ENCODE data around the gene CELF1.

The CELF1 gene

GRCh38 chr11:47552566-47553405 lies at the start of gene CELF1:
Gene CELF1, minus strand, starts transcription at chr11:47553132. Its CDS starts 53,609 bp downstream, at chr11:47499523.
- peak; percentile 95 for DNase-seq (ENCODE audit: low read depth)
- TF ChIP-seq CTCF (IDR thresholded peaks at IDR 0.05; ENCODE audit: insufficient read depth, low read depth, low read length, missing control alignments), result peak; percentile 84

GRCh38 chr11:47599902-47600301 lies 47.0 kb upstream of the CELF1 start:
- DNase-seq (ENCODE audit: low read depth), result no peak
- TF ChIP-seq CTCF (IDR thresholded peaks at IDR 0.05; ENCODE audit: insufficient read depth, low read depth, low read length, missing control alignments), result no peak
- no peak overlapping the region for H3K4me3 ChIP-seq (ENCODE audit: low read depth, low read length)

More at GRCh38 chr11:47552566-47553405, at the start of gene CELF1:
- peak within 1 kb of the TSS; percentile 94 for H3K4me3 ChIP-seq (ENCODE audit: low read depth, low read length)

GRCh38 chr11:47595967-47596366 lies 43.0 kb upstream of the CELF1 start:
- no peak for TF ChIP-seq CTCF (IDR thresholded peaks at IDR 0.05; ENCODE audit: insufficient read depth, low read depth, low read length, missing control alignments)
- no peak for DNase-seq (ENCODE audit: low read depth)
- no peak overlapping the region for H3K4me3 ChIP-seq (ENCODE audit: low read depth, low read length)

GRCh38 chr11:47595029-47595428 lies 42.1 kb upstream of the CELF1 start:
- no peak for TF ChIP-seq CTCF (IDR thresholded peaks at IDR 0.05; ENCODE audit: insufficient read depth, low read depth, low read length, missing control alignments)
- H3K4me3 ChIP-seq (ENCODE audit: low read depth, low read length), result no peak overlapping the region
- DNase-seq (ENCODE audit: low read depth), result no peak

- DNase-seq (ENCODE audit: low read depth), result no peak
- TF ChIP-seq CTCF (IDR thresholded peaks at IDR 0.05; ENCODE audit: insufficient read depth, low read depth, low read length, missing control alignments), result no peak
- no peak within 1 kb of the TSS for H3K4me3 ChIP-seq (ENCODE audit: low read depth, low read length)
Observed at GRCh38 chr11:47593934-47594855, 41.3 kb upstream of the CELF1 start, which contains the start of gene C1QTNF4. Gene C1QTNF4, minus strand, starts transcription at chr11:47594411. Its CDS starts 3,601 bp downstream, at chr11:47590810.

- no peak overlapping the region for H3K4me3 ChIP-seq (ENCODE audit: low read depth, low read length)
- TF ChIP-seq CTCF (IDR thresholded peaks at IDR 0.05; ENCODE audit: insufficient read depth, low read depth, low read length, missing control alignments), result no peak
- DNase-seq (ENCODE audit: low read depth), result no peak
Observed at GRCh38 chr11:47593492-47593933, 40.6 kb upstream of the CELF1 start.

Measured in GM12865 (cell line).